GM18499 (cell line): ENCODE results near the gene ANKRD28.

Experiments
- ATAC-seq: cut with Tn5 transposase; IDR thresholded peaks from one replicate; pipeline ENCODE4 v1.9.1; 2021; ENCODE audit warnings: moderate number of reproducible peaks; ENCODE audit not compliant: insufficient read depth, unreplicated experiment

ANKRD28 gene

GRCh38 chr3:15681668-15682067 is 116.1 kb downstream of the ANKRD28 start:
- ATAC-seq = no peak

GRCh38 chr3:15679306-15679705 is 118.5 kb downstream of the ANKRD28 start:
- ATAC-seq = no peak

- no peak for ATAC-seq
Observed at GRCh38 chr3:15676259-15676658, 121.5 kb downstream of the ANKRD28 start.

GRCh38 chr3:15673536-15673935 is 124.2 kb downstream of the ANKRD28 start:
- ATAC-seq = no peak

- no peak for ATAC-seq
Observed at GRCh38 chr3:15667484-15667883, 130.3 kb downstream of the ANKRD28 start.

- ATAC-seq = no peak
Observed at GRCh38 chr3:15666277-15666676, 131.5 kb downstream of the ANKRD28 start.

GRCh38 chr3:15665510-15666150 is 132.1 kb downstream of the ANKRD28 start:
- no peak for ATAC-seq

- ATAC-seq = no peak
Observed at GRCh38 chr3:15664144-15664543, 133.6 kb downstream of the ANKRD28 start.

- ATAC-seq = no peak
Observed at GRCh38 chr3:15660055-15660935, 137.5 kb downstream of the ANKRD28 start.

GRCh38 chr3:15659254-15659975 is 138.4 kb downstream of the ANKRD28 start:
- no peak for ATAC-seq

- ATAC-seq = no peak
Observed at GRCh38 chr3:15657016-15657415, 140.8 kb downstream of the ANKRD28 start.

GRCh38 chr3:15656342-15656741 is 141.4 kb downstream of the ANKRD28 start:
- no peak for ATAC-seq

GRCh38 chr3:15654891-15655290 is 142.9 kb downstream of the ANKRD28 start:
- ATAC-seq = no peak

- no peak for ATAC-seq
Observed at GRCh38 chr3:15654127-15654526, 143.7 kb downstream of the ANKRD28 start.

- ATAC-seq = no peak
Observed at GRCh38 chr3:15653321-15653720, 144.5 kb downstream of the ANKRD28 start.

GRCh38 chr3:15651396-15651795 is 146.4 kb downstream of the ANKRD28 start:
- ATAC-seq = no peak

- ATAC-seq = no peak
Observed at GRCh38 chr3:15649858-15650257, 147.9 kb downstream of the ANKRD28 start.

GRCh38 chr3:15649341-15649740 is 148.4 kb downstream of the ANKRD28 start:
- ATAC-seq = no peak

- peak; percentile 83 for ATAC-seq
Observed at GRCh38 chr3:15647611-15648167, 150.1 kb downstream of the ANKRD28 start.

GRCh38 chr3:15646851-15647511 is 150.8 kb downstream of the ANKRD28 start:
- ATAC-seq = no peak
